SK-N-SH (cell line): ENCODE results near the gene FAM241A. TPM values are rescaled to one million over a fixed set of nuclear protein-coding genes. Genes with fewer than 3 reads are reported as not detected.

ENCODE experiments used
- CTCF ChIA-PET: fragments of 300-600, 350-600 bp; formaldehyde crosslinking; extraction: SDS; loops from one replicate; lab custom pipeline; 2021; lab: Yijun Ruan, JAX
- POLR2A ChIA-PET: fragments of 350-600 bp; sonication (Branson Sonifier 250); formaldehyde crosslinking; extraction: SDS; loops from one replicate; lab custom pipeline; 2020; ENCODE audit warnings: antibody characterized with exemption, inconsistent platforms; lab: Yijun Ruan, JAX
- DNase-seq: peaks from one replicate; pipeline ENCODE4 v3.0.0; 2012
- H2AFZ ChIP-seq: fragments of 200-600 bp; sonication (generic); 2 replicates; pipeline ENCODE4 v1.8.1; 2016; ENCODE audit warnings: antibody characterized with exemption, mild to moderate bottlenecking, low read depth
- H3F3A ChIP-seq: fragments of 200-600 bp; sonication (generic); replicated peaks from 2 replicates; pipeline ENCODE3; 2016; ENCODE audit warnings: antibody characterized with exemption, mild to moderate bottlenecking; ENCODE audit not compliant: insufficient read depth
- H3K27ac ChIP-seq, 2 experiments: fragments of 200-500 bp in 1 of 2; fragments of 200-600 bp in 1 of 2; sonication (Bioruptor generic) in 1 of 2; sonication (generic), shearing (Covaris generic) in 1 of 2; 2 replicates each; pipeline versions ENCODE4 v1.5.1 to v1.6.1; 2014 to 2016; ENCODE audit warnings: low read depth in 2 of 2, inconsistent platforms in 1 of 2, low read length in 1 of 2, mild to moderate bottlenecking in 1 of 2, mixed read lengths in 1 of 2
- H3K27me3 ChIP-seq: fragments of 200-600 bp; sonication (generic), shearing (Covaris generic); 2 replicates; pipeline ENCODE4 v1.6.1; 2016; ENCODE audit warnings: mixed run types; ENCODE audit not compliant: insufficient read depth
- H3K36me3 ChIP-seq, 2 experiments: fragments of 200-500 bp in 1 of 2; fragments of 200-600 bp in 1 of 2; sonication (Bioruptor generic) in 1 of 2; sonication (generic) in 1 of 2; replicated peaks in 1 of 2; 2 replicates each; pipeline versions ENCODE3 to v1.5.1; 2014 to 2016; ENCODE audit warnings: low read length in 1 of 2, mild to moderate bottlenecking in 1 of 2; ENCODE audit not compliant: insufficient read depth in 2 of 2, control insufficient read depth in 1 of 2
- H3K4me1 ChIP-seq, 2 experiments: fragments of 200-500 bp in 1 of 2; fragments of 200-600 bp in 1 of 2; sonication (Bioruptor generic) in 1 of 2; sonication (generic), shearing (Covaris generic) in 1 of 2; 2 replicates each; pipeline versions ENCODE4 v1.5.1 to v1.6.1; 2014 to 2016; ENCODE audit warnings: low read depth in 1 of 2, low read length in 1 of 2, mixed run types in 1 of 2; ENCODE audit not compliant: insufficient read depth in 2 of 2, control insufficient read depth in 1 of 2
- H3K4me2 ChIP-seq: fragments of 200-600 bp; sonication (generic), shearing (Covaris generic); 2 replicates; pipeline ENCODE4 v1.6.1; 2017; ENCODE audit warnings: mixed run types
- H3K4me3 ChIP-seq, 2 experiments: fragments of 200-500 bp in 1 of 2; fragments of 200-600 bp in 1 of 2; sonication (Bioruptor generic) in 1 of 2; sonication (generic), shearing (Covaris generic) in 1 of 2; 2 replicates each; pipeline versions ENCODE4 v1.5.1 to v1.8.1; 2014 to 2016; ENCODE audit warnings: low read depth in 2 of 2, inconsistent platforms in 1 of 2, low read length in 1 of 2, mild to moderate bottlenecking in 1 of 2, mixed read lengths in 1 of 2, moderate library complexity in 1 of 2
- H3K79me2 ChIP-seq: fragments of 200-600 bp; sonication (generic); 2 replicates; pipeline ENCODE4 v1.8.1; 2017; ENCODE audit warnings: mild to moderate bottlenecking; ENCODE audit not compliant: insufficient read depth
- H3K9ac ChIP-seq: fragments of 200-600 bp; sonication (generic); 2 replicates; pipeline ENCODE4 v1.6.1; 2017; ENCODE audit warnings: mixed run types
- H3K9me2 ChIP-seq: fragments of 200-600 bp; sonication (generic); 2 replicates; pipeline ENCODE4 v1.6.1; 2017; ENCODE audit warnings: mixed run types
- H3K9me3 ChIP-seq: fragments of 200-600 bp; sonication (generic); 2 replicates; pipeline ENCODE4 v1.6.1; 2017; ENCODE audit warnings: mixed run types, mild to moderate bottlenecking, moderate library complexity
- H4K20me1 ChIP-seq: fragments of 200-600 bp; sonication (generic); 2 replicates; pipeline ENCODE4 v1.6.1; 2017; ENCODE audit warnings: mild to moderate bottlenecking, mixed run types; ENCODE audit not compliant: insufficient read depth
- EZH2phosphoT487 ChIP-seq: fragments of 200-600 bp; sonication (generic); IDR thresholded peaks from 2 replicates; pipeline ENCODE4 v1.6.1; 2017; ENCODE audit warnings: low read depth, mixed run types, mild to moderate bottlenecking, antibody characterized with exemption, moderate library complexity, borderline replicate concordance
- FOXJ3 ChIP-seq: sonication (generic); formaldehyde crosslinking; IDR thresholded peaks from 2 replicates; pipeline ENCODE4 v1.5.1; 2020; ENCODE audit warnings: mild to moderate bottlenecking, missing genetic modification reagents
- IRF3 ChIP-seq: fragments of 150-350 bp; IDR thresholded peaks from 2 replicates; pipeline ENCODE4 v1.6.1; 2016; ENCODE audit warnings: mild to moderate bottlenecking, low read depth, low read length
- MXI1 ChIP-seq: IDR thresholded peaks from 2 replicates; pipeline ENCODE4 v1.6.1; 2012; ENCODE audit warnings: mild to moderate bottlenecking, low read depth, low read length, improper control_type of control experiment
- NFIC ChIP-seq: IDR thresholded peaks from 2 replicates; pipeline ENCODE4 v1.4.0; 2012; ENCODE audit warnings: borderline replicate concordance
- NRF1 ChIP-seq: IDR thresholded peaks from 2 replicates; pipeline ENCODE4 v1.6.1; 2012; ENCODE audit warnings: low read depth, mild to moderate bottlenecking, low read length
- POLR2AphosphoS5 ChIP-seq: IDR thresholded peaks from 2 replicates; pipeline ENCODE4 v1.6.1; 2012; ENCODE audit warnings: low read depth, low read length
- RFX5 ChIP-seq: IDR thresholded peaks from 2 replicates; pipeline ENCODE4 v1.6.1; 2012; ENCODE audit warnings: mild to moderate bottlenecking, improper control_type of control experiment, low read length
- RXRA ChIP-seq: IDR thresholded peaks from 2 replicates; pipeline ENCODE4 v1.4.0; 2012; ENCODE audit warnings: low read depth, mild to moderate bottlenecking, borderline replicate concordance
- SMC3 ChIP-seq: IDR thresholded peaks from 2 replicates; pipeline ENCODE4 v1.6.1; 2012; ENCODE audit warnings: low read depth, low read length, improper control_type of control experiment
- TEAD4 ChIP-seq: IDR thresholded peaks from 2 replicates; pipeline ENCODE4 v1.4.0; 2012; ENCODE audit warnings: mild to moderate bottlenecking, borderline replicate concordance; ENCODE audit not compliant: insufficient read depth
- ZBTB33 ChIP-seq: IDR thresholded peaks from 2 replicates; pipeline ENCODE4 v1.4.0; 2012; ENCODE audit warnings: low read depth, borderline replicate concordance
- polyA plus RNA-seq, 3 experiments: library from polyadenylated mRNA; depleted of rRNA; stranded (reverse); fragments of >200 nt; gene quantifications; 2 replicates each; pipeline ENCODE4 v1.2.3, GENCODE V29; 2012
- TF ChIP-seq, protein P1 (sequence below): IDR thresholded peaks from 2 replicates; pipeline ENCODE4 v1.4.0; 2012; ENCODE audit warnings: low read depth, borderline replicate concordance
- TF ChIP-seq, protein P2 (sequence below): IDR thresholded peaks from 2 replicates; pipeline ENCODE4 v1.6.1; 2012; ENCODE audit warnings: mild to moderate bottlenecking, low read depth, low read length, moderate library complexity

FAM241A gene
- polyA plus RNA-seq, 1 of the 3 experiments (the other 2 are of a cell fraction), result 0.44 TPM

- DNase-seq, result no peak
- H3K9ac ChIP-seq, result no peak overlapping the region
- no peak overlapping the region for H2AFZ ChIP-seq
- H3K4me2 ChIP-seq, result no peak overlapping the region
- no peaks in the 10 kb centered on the region for H3K9me2 ChIP-seq
- ChIA-PET CTCF (interaction anchor here (4.0 kb wide), 1 partner anchor 39 kb away, joined by 15 read pairs; no protein-coding TSS in a partner anchor), POLR2A (no interaction called here)
- H3K79me2 ChIP-seq, result no peaks in the 10 kb centered on the region
- no peak overlapping the region for H3K4me3 ChIP-seq
- no peaks in the 10 kb centered on the region for H3K9me3 ChIP-seq
- no peaks in the 10 kb centered on the region for H3K36me3 ChIP-seq
- no peaks in the 10 kb centered on the region for H3F3A ChIP-seq
- H3K4me1 ChIP-seq, result no peaks in the 10 kb centered on the region
- H3K27me3 ChIP-seq, result no peaks in the 10 kb centered on the region
- TF ChIP-seq RXRA, result no peak
- TF ChIP-seq EZH2phosphoT487, result no peak
- no peak for TF ChIP-seq SMC3
- TF ChIP-seq RFX5, result no peak
- TF ChIP-seq, protein P1, sequence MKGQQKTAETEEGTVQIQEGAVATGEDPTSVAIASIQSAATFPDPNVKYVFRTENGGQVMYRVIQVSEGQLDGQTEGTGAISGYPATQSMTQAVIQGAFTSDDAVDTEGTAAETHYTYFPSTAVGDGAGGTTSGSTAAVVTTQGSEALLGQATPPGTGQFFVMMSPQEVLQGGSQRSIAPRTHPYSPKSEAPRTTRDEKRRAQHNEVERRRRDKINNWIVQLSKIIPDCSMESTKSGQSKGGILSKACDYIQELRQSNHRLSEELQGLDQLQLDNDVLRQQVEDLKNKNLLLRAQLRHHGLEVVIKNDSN, result no peak
- TF ChIP-seq TEAD4, result no peak
- TF ChIP-seq IRF3, result no peak
- no peak for TF ChIP-seq POLR2AphosphoS5
- TF ChIP-seq, protein P2, sequence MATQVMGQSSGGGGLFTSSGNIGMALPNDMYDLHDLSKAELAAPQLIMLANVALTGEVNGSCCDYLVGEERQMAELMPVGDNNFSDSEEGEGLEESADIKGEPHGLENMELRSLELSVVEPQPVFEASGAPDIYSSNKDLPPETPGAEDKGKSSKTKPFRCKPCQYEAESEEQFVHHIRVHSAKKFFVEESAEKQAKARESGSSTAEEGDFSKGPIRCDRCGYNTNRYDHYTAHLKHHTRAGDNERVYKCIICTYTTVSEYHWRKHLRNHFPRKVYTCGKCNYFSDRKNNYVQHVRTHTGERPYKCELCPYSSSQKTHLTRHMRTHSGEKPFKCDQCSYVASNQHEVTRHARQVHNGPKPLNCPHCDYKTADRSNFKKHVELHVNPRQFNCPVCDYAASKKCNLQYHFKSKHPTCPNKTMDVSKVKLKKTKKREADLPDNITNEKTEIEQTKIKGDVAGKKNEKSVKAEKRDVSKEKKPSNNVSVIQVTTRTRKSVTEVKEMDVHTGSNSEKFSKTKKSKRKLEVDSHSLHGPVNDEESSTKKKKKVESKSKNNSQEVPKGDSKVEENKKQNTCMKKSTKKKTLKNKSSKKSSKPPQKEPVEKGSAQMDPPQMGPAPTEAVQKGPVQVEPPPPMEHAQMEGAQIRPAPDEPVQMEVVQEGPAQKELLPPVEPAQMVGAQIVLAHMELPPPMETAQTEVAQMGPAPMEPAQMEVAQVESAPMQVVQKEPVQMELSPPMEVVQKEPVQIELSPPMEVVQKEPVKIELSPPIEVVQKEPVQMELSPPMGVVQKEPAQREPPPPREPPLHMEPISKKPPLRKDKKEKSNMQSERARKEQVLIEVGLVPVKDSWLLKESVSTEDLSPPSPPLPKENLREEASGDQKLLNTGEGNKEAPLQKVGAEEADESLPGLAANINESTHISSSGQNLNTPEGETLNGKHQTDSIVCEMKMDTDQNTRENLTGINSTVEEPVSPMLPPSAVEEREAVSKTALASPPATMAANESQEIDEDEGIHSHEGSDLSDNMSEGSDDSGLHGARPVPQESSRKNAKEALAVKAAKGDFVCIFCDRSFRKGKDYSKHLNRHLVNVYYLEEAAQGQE, result no peak
- no peak for TF ChIP-seq NFIC
- no peak for TF ChIP-seq MXI1
- TF ChIP-seq ZBTB33, result no peak
- no peak for TF ChIP-seq NRF1
- no peak for TF ChIP-seq FOXJ3 (CRISPR knock-in tag)
- TF ChIP-seq, all 33 proteins: peak for 0
- H3K27ac ChIP-seq, result no peak overlapping the region
- no peaks in the 10 kb centered on the region for H4K20me1 ChIP-seq
Observed at GRCh38 chr4:112138538-112138937, 6.7 kb upstream of the FAM241A start.
